Epidermal melanocyte (primary cell): ENCODE measurements around the gene MAPK8IP2.

Experiments
- DNase-seq: peaks from one replicate; pipeline ENCODE4 v3.0.0; 2011; ENCODE audit warnings: low spot score; ENCODE audit not compliant: insufficient read length

MAPK8IP2 gene

DNA sequence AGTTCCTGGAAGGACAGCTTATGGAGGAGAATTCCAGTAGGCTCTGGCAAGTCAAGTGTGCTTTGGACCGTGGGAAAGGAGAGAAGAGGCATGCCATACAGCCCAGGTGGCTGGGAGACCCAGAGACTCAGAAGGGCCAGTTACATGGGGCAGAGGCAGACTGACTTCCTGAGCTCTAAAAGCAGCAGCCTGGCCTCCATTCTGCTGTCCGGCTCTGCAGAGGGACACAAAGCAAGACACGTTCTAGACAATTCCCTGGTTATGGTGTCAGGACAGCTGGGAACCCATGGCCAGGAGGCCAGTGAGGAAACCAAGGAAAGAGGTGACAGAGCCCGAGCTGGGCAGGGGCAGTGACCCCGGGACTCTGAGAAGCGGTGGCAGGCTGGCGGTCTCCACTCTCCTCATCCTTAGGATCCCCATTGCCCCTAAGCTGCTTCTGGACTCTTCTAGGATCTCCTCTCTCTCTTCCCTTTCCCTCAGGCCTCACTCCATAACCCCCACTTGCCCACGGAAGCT, 25.1 kb upstream of the MAPK8IP2 start:
- DNase-seq = no peak

GRCh38 chr22:50576070-50576469, 24.5 kb upstream of the MAPK8IP2 start:
- DNase-seq = no peak

DNA sequence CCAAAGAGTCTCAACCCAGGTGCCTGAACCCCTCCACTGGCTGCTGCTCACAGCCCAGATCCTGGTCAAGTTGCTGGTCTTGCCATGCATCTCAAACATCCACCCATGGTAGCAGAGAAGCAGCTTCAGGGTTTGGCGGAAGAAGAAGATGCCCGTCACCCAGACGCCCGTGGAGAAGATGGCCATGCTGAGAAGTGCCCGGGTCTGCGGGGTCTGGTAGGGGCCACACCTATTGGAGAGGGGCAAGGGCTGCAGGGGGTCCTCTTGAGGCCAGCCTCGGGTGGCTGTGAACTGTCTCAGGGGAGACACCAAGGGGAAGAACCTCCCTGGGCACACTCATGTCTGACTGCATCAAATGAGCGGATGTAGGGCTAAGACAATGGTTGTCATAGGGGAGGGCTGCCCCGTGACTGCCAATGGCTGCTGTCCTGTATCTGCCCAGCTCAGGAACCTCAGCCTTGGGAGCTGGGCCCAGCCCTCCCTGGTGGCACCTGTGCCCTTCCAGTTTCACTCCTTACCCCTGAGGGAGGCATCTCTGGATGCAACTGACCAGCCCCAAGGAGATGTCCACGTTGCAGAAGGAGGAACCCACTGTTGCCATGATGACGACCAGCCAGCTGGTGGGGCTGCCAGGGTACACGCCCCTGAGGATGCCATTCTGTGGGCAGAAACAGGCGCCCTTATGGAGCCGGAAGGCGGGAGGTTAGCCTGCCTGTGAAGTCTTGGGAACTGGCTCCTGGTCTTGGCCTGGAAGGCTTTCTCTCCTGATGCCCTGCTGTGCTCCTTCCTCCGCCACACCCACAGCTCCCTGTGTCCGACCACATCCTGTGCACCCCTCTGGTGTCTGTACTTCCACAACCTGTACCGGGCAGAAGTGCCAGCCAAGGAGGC, 23.5 kb upstream of the MAPK8IP2 start:
- no peak for DNase-seq

DNA sequence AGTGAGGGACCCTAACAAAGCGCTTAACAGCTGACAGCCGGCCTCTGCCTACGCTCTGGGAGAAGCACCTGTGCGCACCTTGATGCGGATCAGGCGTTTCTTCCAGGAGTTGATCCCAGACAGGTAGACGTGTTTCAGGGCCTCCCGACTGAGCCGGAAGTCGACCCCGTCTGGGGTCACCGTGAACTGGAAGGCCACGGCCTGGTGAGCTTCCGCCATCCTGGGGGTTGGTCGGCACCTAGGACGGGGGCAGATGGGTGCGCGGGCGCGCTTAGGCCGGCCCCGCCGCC, 23.0 kb upstream of the MAPK8IP2 start:
- no peak for DNase-seq

DNA sequence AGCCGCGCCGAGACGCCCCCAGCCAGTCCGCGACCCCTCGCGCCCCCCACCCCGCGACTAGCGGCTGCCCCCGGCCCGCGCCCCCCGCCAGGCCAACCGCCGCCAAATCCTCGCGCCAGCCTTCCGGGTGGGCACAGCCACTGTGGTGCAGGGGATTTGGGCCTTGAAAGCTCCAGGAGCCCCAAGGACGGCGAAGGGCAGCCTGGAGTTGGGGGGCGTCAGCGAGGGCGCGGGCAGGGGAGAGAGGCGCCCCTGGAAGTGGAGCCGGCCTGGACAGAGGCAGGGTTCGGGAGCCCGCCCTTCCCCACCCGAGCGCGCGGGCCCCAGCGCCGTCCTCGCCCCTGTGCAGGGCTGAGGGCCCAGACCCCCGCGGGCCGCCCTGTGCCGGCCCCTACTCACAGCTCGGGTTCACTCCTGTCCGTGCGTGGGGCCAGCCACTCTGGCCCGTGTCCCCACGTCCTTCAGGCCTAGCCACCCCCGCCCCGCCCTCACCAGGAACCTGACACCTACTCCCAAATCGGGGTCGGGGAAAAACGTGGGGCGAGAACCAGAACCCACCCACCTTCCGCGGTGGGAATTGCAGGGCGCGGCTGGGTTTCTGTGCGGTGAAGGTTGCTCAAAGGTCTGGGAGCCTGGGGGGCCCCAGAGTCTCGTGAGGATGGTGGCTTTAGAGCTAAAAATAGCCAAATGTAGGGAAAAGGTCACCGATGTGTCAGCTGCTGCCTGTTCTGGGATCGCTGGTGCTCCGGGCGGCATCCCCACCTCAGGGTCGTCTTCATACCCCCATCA, 22.4 kb upstream of the MAPK8IP2 start, which contains the start of gene CPT1B:
Gene CPT1B (minus strand): TSS at position 441 of the 789 bp plus-strand sequence. CDS start 512 bp downstream, outside the sequence.
- DNase-seq = no peak

- DNase-seq = no peak
These were observed 21.8 kb upstream of the MAPK8IP2 start for GRCh38 chr22:50578776-50579310.

DNA sequence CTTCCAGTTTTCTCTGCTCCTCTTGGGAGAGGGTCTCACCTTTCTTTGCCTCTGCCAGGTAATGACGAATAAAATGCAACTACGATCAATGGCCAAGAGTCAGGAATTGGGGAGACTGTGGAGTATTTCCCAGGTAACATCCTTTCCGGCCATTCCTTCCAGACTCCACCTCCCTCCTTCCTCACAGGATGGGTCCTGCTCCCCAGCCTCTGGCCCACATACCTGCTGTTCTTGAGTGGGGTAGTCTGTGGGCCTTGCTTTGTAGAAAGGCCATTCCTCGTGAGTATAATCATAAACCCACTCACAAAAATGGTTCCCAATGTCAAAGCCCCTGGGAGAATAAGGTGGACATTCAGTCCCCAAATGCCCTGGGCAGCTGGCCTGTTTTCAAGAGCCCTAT, 20.8 kb upstream of the MAPK8IP2 start:
- no peak for DNase-seq

DNA sequence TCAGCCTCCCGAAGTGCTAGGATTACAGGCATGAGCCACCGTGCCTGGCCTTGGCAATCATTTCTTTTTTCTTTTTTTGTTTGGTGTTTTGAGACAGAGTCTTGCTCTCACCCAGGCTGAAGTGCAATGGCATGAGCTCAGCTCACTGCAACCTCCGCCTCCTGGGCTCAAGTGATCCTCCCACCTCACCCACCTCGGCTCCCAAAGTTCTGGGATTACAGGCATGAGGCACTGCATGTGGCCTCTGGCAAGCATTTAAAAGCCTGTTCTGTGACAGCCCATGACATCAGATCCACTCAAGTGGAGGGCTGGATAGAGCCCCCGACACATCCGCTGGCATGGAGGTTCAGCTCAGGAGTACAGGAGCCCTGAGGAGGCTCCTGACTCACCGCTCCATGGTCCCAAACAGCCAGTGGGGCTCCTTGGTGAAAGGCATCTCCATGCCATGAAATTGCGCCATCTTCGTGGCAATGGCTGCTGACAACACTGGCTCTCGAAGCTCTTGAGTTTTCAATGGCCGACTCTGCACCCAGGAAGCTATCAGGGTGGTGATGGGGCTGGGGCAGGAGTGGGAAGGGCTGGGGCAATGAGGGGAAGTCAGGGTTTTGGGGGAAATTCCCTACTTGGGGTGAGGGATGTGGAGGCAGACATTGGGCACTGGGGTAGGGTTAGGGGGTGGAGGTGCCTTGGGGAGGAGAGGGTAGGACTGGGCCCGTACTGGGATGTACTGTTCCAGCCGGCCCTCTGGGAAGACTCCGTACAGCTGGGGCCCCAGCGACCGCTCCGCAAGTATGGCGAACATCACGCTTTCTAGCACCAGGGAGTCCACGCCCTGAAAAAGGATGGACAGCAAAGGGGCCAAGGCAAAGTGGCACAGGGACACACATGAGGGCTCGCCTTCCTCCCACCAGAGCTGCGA, 19.3 kb upstream of the MAPK8IP2 start:
- DNase-seq = no peak

GRCh38 chr22:50581950-50582492, 18.6 kb upstream of the MAPK8IP2 start:
- no peak for DNase-seq

GRCh38 chr22:50582493-50583293, 17.9 kb upstream of the MAPK8IP2 start, which contains the start of gene CHKB:
TSS of gene CHKB (minus strand) at chr22:50582849. CDS start at chr22:50582781, 68 bp downstream.
- DNase-seq = peak; percentile 99

- no peak for DNase-seq
These were observed 17.2 kb upstream of the MAPK8IP2 start for GRCh38 chr22:50583294-50583861.

DNA sequence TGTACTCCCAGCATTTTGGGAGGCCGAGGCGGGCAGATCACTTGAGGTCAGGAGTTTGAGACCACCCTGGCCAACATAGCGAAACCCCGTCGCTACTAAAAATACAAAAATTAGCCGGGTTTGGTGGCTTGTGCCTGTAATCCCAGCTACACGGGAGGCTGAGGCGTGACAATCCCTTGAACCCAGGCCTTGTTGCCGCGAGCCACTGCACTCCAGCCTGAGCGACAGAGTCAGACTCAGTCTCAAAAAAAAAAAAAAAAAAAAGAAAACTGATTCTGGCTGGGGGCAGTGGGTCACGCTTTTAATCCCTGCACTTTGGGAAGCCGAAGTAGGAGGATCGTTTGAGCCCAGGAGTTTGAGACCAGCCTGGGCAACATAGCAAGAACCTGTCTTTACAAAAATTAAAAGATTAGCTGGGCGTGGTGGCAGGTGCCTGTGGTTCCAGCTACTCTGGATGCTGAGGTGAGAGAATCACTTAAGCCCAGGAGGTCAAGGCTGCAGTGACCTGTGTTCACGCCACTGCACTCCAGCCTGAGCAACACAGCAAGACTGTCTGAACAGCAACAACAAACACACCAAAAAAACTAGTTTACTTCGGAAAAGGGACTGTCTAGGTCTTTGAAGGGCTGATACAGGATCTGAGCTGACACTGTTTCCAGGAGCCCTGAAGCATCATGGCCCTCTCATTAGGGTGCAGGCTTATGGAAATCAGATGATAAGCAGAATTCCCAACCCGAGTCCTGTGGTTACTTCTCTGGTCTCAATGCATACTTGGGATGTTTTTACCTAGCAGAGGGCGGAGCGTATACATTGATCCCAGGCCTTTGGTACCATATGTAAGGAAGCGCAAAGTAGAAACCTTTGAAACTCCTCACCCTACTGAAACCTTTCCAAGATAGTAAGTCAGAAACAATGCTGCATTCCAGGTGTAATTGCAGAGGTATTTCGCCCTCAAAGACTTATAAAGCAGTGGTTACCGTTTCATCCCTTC, 16.2 kb upstream of the MAPK8IP2 start:
- DNase-seq = no peak

DNA sequence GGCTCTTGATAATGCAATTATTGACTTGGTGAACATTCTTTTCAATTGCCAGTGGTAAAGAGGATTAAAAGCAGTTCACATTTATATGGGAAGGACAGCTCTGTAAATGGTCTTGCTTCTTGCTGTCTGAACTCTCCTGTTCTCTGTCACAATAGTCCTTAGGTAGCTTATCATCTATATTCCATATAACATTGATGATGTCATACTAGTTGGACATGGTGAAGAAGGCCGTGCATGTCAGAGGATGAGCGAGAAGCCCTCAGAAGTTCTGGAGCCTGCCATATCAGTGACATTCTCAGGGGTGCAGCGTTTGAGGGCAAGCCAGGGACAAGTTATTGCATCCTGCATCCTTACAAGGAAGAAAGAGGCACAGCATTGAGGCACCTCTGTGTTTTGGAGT, 15.4 kb upstream of the MAPK8IP2 start:
- DNase-seq = no peak

DNA sequence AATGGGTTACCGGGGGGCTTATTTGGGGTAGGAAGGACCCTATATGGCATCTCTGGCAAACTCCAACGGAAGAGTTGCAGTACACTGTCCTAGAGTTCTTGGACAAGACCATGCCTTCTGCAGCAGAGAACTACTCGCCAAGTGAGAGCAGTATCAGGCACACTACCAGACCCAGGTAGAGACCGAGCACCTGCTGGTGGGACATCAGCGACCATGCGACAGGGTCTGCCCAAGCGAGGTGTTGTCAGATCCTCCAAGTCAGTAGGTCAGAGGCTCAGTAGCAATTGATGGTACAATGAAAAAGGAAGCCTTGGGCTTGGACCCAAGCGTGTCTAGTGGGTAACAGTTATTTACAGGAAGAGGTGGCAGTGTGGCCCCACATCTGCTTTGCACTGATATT, 14.8 kb upstream of the MAPK8IP2 start:
- no peak for DNase-seq

- no peak for DNase-seq
These were observed 14.2 kb upstream of the MAPK8IP2 start for GRCh38 chr22:50586416-50586815.

DNA sequence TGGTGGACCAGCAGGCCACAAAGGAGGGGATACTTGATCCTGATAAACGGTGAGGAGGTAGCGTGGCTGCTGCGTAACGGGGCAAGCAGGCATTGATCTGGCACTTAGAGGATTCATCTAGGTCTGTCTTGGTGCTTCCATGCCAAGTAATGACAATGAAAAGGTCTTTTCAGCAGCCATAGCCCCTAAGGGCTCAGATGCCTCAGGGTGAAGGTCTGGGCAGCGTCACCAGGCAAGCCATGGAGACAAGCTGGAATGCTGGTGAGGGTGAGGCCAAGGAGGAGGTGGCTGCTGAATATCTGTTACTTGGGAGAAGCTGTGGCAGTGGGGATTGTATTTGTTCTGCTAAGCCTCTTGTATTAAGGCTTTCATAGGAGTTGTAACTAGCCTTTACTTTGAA, 13.2 kb upstream of the MAPK8IP2 start:
- no peak for DNase-seq

- no peak for DNase-seq
These were observed 5.4 kb upstream of the MAPK8IP2 start for GRCh38 chr22:50595189-50595588.

GRCh38 chr22:50597097-50597496, 3.5 kb upstream of the MAPK8IP2 start:
- DNase-seq = no peak
